ENCODE measurements around the gene ZBTB45.
"Not testable (repeated sequence)": the region's sequence is repeated elsewhere in the genome, so short reads cannot be mapped to it uniquely, and the experiment has no call there.

The ZBTB45 gene

GRCh38 chr19:58474291-58474996 is 45.2 kb downstream of the ZBTB45 start:
- no peaks in the 10 kb centered on the region for H3K27me3 ChIP-seq (ENCODE audit: control insufficient read depth, insufficient read depth, low read length)
- no peak overlapping the region for H3K27ac ChIP-seq (ENCODE audit: low read length)
- no peaks in the 10 kb centered on the region for H3K9me3 ChIP-seq (ENCODE audit: control insufficient read depth, insufficient read depth, low read length)
- no peak overlapping the region for H3K4me3 ChIP-seq (ENCODE audit: low read length)
- DNase-seq (ENCODE audit: low read depth, low spot score) = no peak
- peaks cover 3% of the 10 kb centered on the region; the same call in 1 of the 2 replicates for H3K4me1 ChIP-seq (ENCODE audit: control insufficient read depth, insufficient read depth, low read length)
- WGBS (ENCODE audit: insufficient coverage, insufficient read length) = no CpG with 5 or more reads among the region's 12 CpGs
- H3K36me3 ChIP-seq (ENCODE audit: control insufficient read depth, insufficient read depth, low read length) = peaks cover 9% of the 10 kb centered on the region

GRCh38 chr19:58473775-58474174 is 45.8 kb downstream of the ZBTB45 start:
- Histone ChIP-seq H3K36me3 (ENCODE audit: control insufficient read depth, insufficient read depth, low read length) (peaks cover 12% of the 10 kb centered on the region), H3K4me3 (ENCODE audit: low read length) (no peak overlapping the region), H3K4me1 (ENCODE audit: control insufficient read depth, insufficient read depth, low read length) (peaks cover 3% of the 10 kb centered on the region; the same call in 1 of the 2 replicates), H3K27me3 (ENCODE audit: control insufficient read depth, insufficient read depth, low read length) (no peaks in the 10 kb centered on the region), H3K9me3 (ENCODE audit: control insufficient read depth, insufficient read depth, low read length) (no peaks in the 10 kb centered on the region), H3K27ac (ENCODE audit: low read length) (no peak overlapping the region)
- no peak for DNase-seq (ENCODE audit: low read depth, low spot score)

GRCh38 chr19:58471736-58472135 is 47.9 kb downstream of the ZBTB45 start:
- DNase-seq (ENCODE audit: low read depth, low spot score) = no peak

GRCh38 chr19:58470837-58471543 is 48.6 kb downstream of the ZBTB45 start:
- H3K4me1 ChIP-seq (ENCODE audit: control insufficient read depth, insufficient read depth, low read length); H3K9me3 ChIP-seq (ENCODE audit: control insufficient read depth, insufficient read depth, low read length); H3K4me3 ChIP-seq (ENCODE audit: low read length); H3K27ac ChIP-seq (ENCODE audit: low read length); DNase-seq (ENCODE audit: low read depth, low spot score); H3K27me3 ChIP-seq (ENCODE audit: control insufficient read depth, insufficient read depth, low read length): not testable (repeated sequence)
- WGBS (ENCODE audit: insufficient coverage, insufficient read length) = no CpG with 5 or more reads among the region's 53 CpGs
- peaks cover 12% of the 10 kb centered on the region for H3K36me3 ChIP-seq (ENCODE audit: control insufficient read depth, insufficient read depth, low read length)

More at GRCh38 chr19:58471736-58472135, 47.9 kb downstream of the ZBTB45 start:
- H3K36me3 ChIP-seq (ENCODE audit: control insufficient read depth, insufficient read depth, low read length) = peaks cover 12% of the 10 kb centered on the region
- H3K27ac ChIP-seq (ENCODE audit: low read length) = no peak overlapping the region
- no peaks in the 10 kb centered on the region for H3K27me3 ChIP-seq (ENCODE audit: control insufficient read depth, insufficient read depth, low read length)
- H3K9me3 ChIP-seq (ENCODE audit: control insufficient read depth, insufficient read depth, low read length) = no peaks in the 10 kb centered on the region
- H3K4me1 ChIP-seq (ENCODE audit: control insufficient read depth, insufficient read depth, low read length) = peaks cover 1% of the 10 kb centered on the region; the same call in 1 of the 2 replicates
- no CpG with 5 or more reads among the region's 39 CpGs for WGBS (ENCODE audit: insufficient coverage, insufficient read length)
- no peak overlapping the region for H3K4me3 ChIP-seq (ENCODE audit: low read length)

GRCh38 chr19:58469241-58470013 is 50.2 kb downstream of the ZBTB45 start:
- H3K4me1 ChIP-seq (ENCODE audit: control insufficient read depth, insufficient read depth, low read length) = no peaks in the 10 kb centered on the region
- H3K27me3 ChIP-seq (ENCODE audit: control insufficient read depth, insufficient read depth, low read length) = no peaks in the 10 kb centered on the region
- peaks cover 12% of the 10 kb centered on the region for H3K36me3 ChIP-seq (ENCODE audit: control insufficient read depth, insufficient read depth, low read length)
- no CpG with 5 or more reads among the region's 17 CpGs for WGBS (ENCODE audit: insufficient coverage, insufficient read length)
- H3K27ac ChIP-seq (ENCODE audit: low read length) = no peak overlapping the region
- H3K9me3 ChIP-seq (ENCODE audit: control insufficient read depth, insufficient read depth, low read length) = no peaks in the 10 kb centered on the region
- DNase-seq (ENCODE audit: low read depth, low spot score) = no peak
- no peak overlapping the region for H3K4me3 ChIP-seq (ENCODE audit: low read length)

- Histone ChIP-seq H3K9me3 (ENCODE audit: control insufficient read depth, insufficient read depth, low read length) (no peaks in the 10 kb centered on the region), H3K4me3 (ENCODE audit: low read length) (no peak overlapping the region), H3K36me3 (ENCODE audit: control insufficient read depth, insufficient read depth, low read length) (peaks cover 12% of the 10 kb centered on the region), H3K4me1 (ENCODE audit: control insufficient read depth, insufficient read depth, low read length) (no peaks in the 10 kb centered on the region), H3K27ac (ENCODE audit: low read length) (no peak overlapping the region), H3K27me3 (ENCODE audit: control insufficient read depth, insufficient read depth, low read length) (no peaks in the 10 kb centered on the region)
- no peak for DNase-seq (ENCODE audit: low read depth, low spot score)
- no CpG with 5 or more reads among the region's 5 CpGs for WGBS (ENCODE audit: insufficient coverage, insufficient read length)
Measured at GRCh38 chr19:58468216-58468839, 51.3 kb downstream of the ZBTB45 start.

GRCh38 chr19:58466760-58467589 is 52.6 kb downstream of the ZBTB45 start, which contains the start of gene ZNF324:
ZNF324 (plus strand) TSS chr19:58467080; CDS start chr19:58469186, 2,106 bp downstream.
- Histone ChIP-seq H3K36me3 (ENCODE audit: control insufficient read depth, insufficient read depth, low read length) (peaks cover 10% of the 10 kb centered on the region), H3K4me3 (ENCODE audit: low read length) (peak within 1 kb of the TSS; percentile 66), H3K27ac (ENCODE audit: low read length) (no peak within 1 kb of the TSS), H3K27me3 (ENCODE audit: control insufficient read depth, insufficient read depth, low read length) (no peaks in the 10 kb centered on the region), H3K4me1 (ENCODE audit: control insufficient read depth, insufficient read depth, low read length) (no peaks in the 10 kb centered on the region), H3K9me3 (ENCODE audit: control insufficient read depth, insufficient read depth, low read length) (no peaks in the 10 kb centered on the region)
- DNase-seq (ENCODE audit: low read depth, low spot score) = peak; percentile 95
- WGBS (ENCODE audit: insufficient coverage, insufficient read length) = no CpG with 5 or more reads among the region's 92 CpGs

GRCh38 chr19:58466089-58466759 is 53.4 kb downstream of the ZBTB45 start:
- H3K9me3 ChIP-seq (ENCODE audit: control insufficient read depth, insufficient read depth, low read length) = no peaks in the 10 kb centered on the region
- H3K4me1 ChIP-seq (ENCODE audit: control insufficient read depth, insufficient read depth, low read length) = no peaks in the 10 kb centered on the region
- H3K27me3 ChIP-seq (ENCODE audit: control insufficient read depth, insufficient read depth, low read length) = no peaks in the 10 kb centered on the region
- H3K27ac ChIP-seq (ENCODE audit: low read length) = no peak overlapping the region
- no peak for DNase-seq (ENCODE audit: low read depth, low spot score)
- peak overlapping the region; percentile 23; the same call in 1 of the 2 replicates for H3K4me3 ChIP-seq (ENCODE audit: low read length)
- WGBS (ENCODE audit: insufficient coverage, insufficient read length) = no CpG with 5 or more reads among the region's 20 CpGs
- peaks cover 5% of the 10 kb centered on the region; the same call in 1 of the 2 replicates for H3K36me3 ChIP-seq (ENCODE audit: control insufficient read depth, insufficient read depth, low read length)
